Measurements from ENCODE around the gene UBE2D2. TPM values are rescaled to one million over a fixed set of nuclear protein-coding genes. Genes with fewer than 3 reads are reported as not detected.

The UBE2D2 gene
- total RNA-seq, 6 donors from 2014 or later: 61.8 to 106 (median 86.7) TPM

- TF ChIP-seq POLR2AphosphoS5 (IDR thresholded peaks at IDR 0.05) (no peak), EP300 (IDR thresholded peaks at IDR 0.05) (no peak), POLR2A (IDR thresholded peaks at IDR 0.05) (no peak)
- TF ChIP-seq, protein P1, sequence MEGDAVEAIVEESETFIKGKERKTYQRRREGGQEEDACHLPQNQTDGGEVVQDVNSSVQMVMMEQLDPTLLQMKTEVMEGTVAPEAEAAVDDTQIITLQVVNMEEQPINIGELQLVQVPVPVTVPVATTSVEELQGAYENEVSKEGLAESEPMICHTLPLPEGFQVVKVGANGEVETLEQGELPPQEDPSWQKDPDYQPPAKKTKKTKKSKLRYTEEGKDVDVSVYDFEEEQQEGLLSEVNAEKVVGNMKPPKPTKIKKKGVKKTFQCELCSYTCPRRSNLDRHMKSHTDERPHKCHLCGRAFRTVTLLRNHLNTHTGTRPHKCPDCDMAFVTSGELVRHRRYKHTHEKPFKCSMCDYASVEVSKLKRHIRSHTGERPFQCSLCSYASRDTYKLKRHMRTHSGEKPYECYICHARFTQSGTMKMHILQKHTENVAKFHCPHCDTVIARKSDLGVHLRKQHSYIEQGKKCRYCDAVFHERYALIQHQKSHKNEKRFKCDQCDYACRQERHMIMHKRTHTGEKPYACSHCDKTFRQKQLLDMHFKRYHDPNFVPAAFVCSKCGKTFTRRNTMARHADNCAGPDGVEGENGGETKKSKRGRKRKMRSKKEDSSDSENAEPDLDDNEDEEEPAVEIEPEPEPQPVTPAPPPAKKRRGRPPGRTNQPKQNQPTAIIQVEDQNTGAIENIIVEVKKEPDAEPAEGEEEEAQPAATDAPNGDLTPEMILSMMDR (IDR thresholded peaks at IDR 0.05): no peak
- ATAC-seq (ENCODE audit: low FRiP score in 2 of 2) (no peak), DNase-seq (no peak)
- 53 to 63% methylated on average over 2 of the region's 2 CpGs for WGBS, 2 donors
- no peaks in the 10 kb centered on the region for H3K9me3 ChIP-seq
- no peaks in the 10 kb centered on the region for H3K36me3 ChIP-seq
- H3K4me3 ChIP-seq: no peak overlapping the region
- no peaks in the 10 kb centered on the region for H3K4me1 ChIP-seq
- H3K27ac ChIP-seq: no peak overlapping the region
- H3K27me3 ChIP-seq: no peaks in the 10 kb centered on the region
Measured at GRCh38 chr5:139551191-139551889, 9.8 kb upstream of the UBE2D2 start.

GRCh38 chr5:139552893-139553575 lies 8.1 kb upstream of the UBE2D2 start:
- TF ChIP-seq EP300 (IDR thresholded peaks at IDR 0.05) (no peak), POLR2A (IDR thresholded peaks at IDR 0.05) (no peak), POLR2AphosphoS5 (IDR thresholded peaks at IDR 0.05) (no peak)
- TF ChIP-seq, protein P1 (IDR thresholded peaks at IDR 0.05): no peak
- Histone ChIP-seq H3K4me3 (no peak overlapping the region), H3K27ac (no peak overlapping the region), H3K36me3 (no peaks in the 10 kb centered on the region), H3K27me3 (no peaks in the 10 kb centered on the region), H3K9me3 (no peaks in the 10 kb centered on the region), H3K4me1 (no peaks in the 10 kb centered on the region)
- DNase-seq (no peak), ATAC-seq (ENCODE audit: low FRiP score in 2 of 2) (no peak)
- 89% methylated on average over 11 of the region's 11 CpGs for WGBS, 2 donors

DNA sequence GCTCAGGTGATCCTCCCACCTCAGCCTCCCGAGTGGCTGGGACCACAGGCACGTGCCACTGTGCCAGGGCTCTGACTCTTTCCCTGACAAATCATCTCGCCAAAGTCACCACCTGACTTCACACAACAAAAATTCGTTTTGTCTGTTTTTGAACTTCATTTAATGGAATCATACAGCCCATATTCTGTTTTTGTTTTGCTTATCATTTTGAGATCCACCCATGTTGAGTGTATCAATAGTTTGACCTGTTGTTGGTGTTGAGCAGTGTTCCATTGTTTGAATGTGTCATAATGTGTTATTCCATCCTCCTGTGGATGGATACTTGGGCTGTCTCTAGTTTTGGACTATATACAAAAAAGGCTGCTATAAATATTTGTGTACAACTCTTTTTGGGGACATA lies 6.9 kb upstream of the UBE2D2 start:
- WGBS, 2 donors: 85 to 86% methylated on average over 4 of the region's 4 CpGs
- Histone ChIP-seq H3K4me3 (no peak overlapping the region), H3K36me3 (no peaks in the 10 kb centered on the region), H3K27me3 (no peaks in the 10 kb centered on the region), H3K9me3 (no peaks in the 10 kb centered on the region), H3K4me1 (no peaks in the 10 kb centered on the region), H3K27ac (no peak overlapping the region)
- no peak for ATAC-seq (ENCODE audit: low FRiP score in 2 of 2)
- no peak for TF ChIP-seq EP300 (IDR thresholded peaks at IDR 0.05)
- TF ChIP-seq POLR2A (IDR thresholded peaks at IDR 0.05): no peak
- TF ChIP-seq, protein P1 (IDR thresholded peaks at IDR 0.05): no peak
- TF ChIP-seq POLR2AphosphoS5 (IDR thresholded peaks at IDR 0.05): no peak
- DNase-seq: no peak

DNA sequence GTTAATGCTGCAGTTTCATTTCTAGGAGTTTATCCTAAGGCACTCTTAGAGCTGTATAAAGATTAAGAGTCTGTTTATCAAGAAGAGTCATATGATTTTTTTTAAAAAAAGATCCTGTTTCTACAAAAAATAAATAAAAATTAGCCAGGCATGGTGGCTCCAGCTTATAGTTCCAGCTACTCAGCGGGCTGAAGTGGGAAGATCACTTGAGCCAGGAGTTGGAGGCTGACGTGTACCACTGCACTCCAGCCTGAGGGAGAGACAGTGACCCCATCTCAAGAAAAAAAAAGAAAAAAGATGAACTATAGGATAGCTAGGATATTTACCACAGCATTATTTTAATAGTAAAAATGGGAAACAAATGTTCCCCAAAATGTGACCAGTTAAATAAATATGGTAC lies 3.3 kb upstream of the UBE2D2 start:
- 67 to 88% methylated on average over 2 of the region's 2 CpGs for WGBS, 2 donors
- peaks cover 1 to 14% (median 10%) of the 10 kb centered on the region in 4 donors for H3K4me1 ChIP-seq

More for the DNA sequence above, 3.3 kb upstream of the UBE2D2 start:
- H3K9me3 ChIP-seq: no peaks in the 10 kb centered on the region
- no peaks in the 10 kb centered on the region for H3K36me3 ChIP-seq
- no peaks in the 10 kb centered on the region for H3K27me3 ChIP-seq
- H3K4me3 ChIP-seq: no peak overlapping the region
- TF ChIP-seq POLR2A (IDR thresholded peaks at IDR 0.05) (no peak), POLR2AphosphoS5 (IDR thresholded peaks at IDR 0.05) (no peak), EP300 (IDR thresholded peaks at IDR 0.05) (no peak)
- TF ChIP-seq, protein P1 (IDR thresholded peaks at IDR 0.05): no peak
- H3K27ac ChIP-seq: no peak overlapping the region
- ATAC-seq (ENCODE audit: low FRiP score in 2 of 2) (no peak), DNase-seq (no peak)

Data from upper lobe of left lung (tissue), 6 donors.